H9 (cell line): ENCODE data around the gene GNAS-AS1. TPM values are rescaled to one million over a fixed set of nuclear protein-coding genes. Genes with fewer than 3 reads are reported as not detected.

Source experiments
- DNase-seq: peaks from one replicate; pipeline ENCODE4 v3.0.0-alpha.2; 2017
- H2AFZ ChIP-seq: one replicate; pipeline ENCODE4 v1.6.1; 2013; ENCODE audit warnings: mild to moderate bottlenecking, low read length, control low read depth, moderate library complexity
- H2AK5ac ChIP-seq: 2 replicates; pipeline ENCODE4 v1.6.1; 2013; ENCODE audit warnings: low read length, control low read depth, mixed read lengths; ENCODE audit not compliant: insufficient read length
- H2BK120ac ChIP-seq: one replicate; pipeline ENCODE4 v1.6.1; 2013; ENCODE audit warnings: low read depth, mild to moderate bottlenecking, low read length, control low read depth, inconsistent platforms; ENCODE audit not compliant: poor library complexity, severe bottlenecking
- H2BK12ac ChIP-seq: 2 replicates; pipeline ENCODE4 v1.6.1; 2013; ENCODE audit warnings: low read length, control low read depth, mixed read lengths, low read depth; ENCODE audit not compliant: insufficient read length
- H2BK15ac ChIP-seq: 2 replicates; pipeline ENCODE4 v1.6.1; 2013; ENCODE audit warnings: low read depth, low read length, control low read depth
- H2BK20ac ChIP-seq: one replicate; pipeline ENCODE4 v1.6.1; 2013; ENCODE audit warnings: low read depth, mild to moderate bottlenecking, low read length, control low read depth, inconsistent platforms; ENCODE audit not compliant: poor library complexity, severe bottlenecking
- H2BK5ac ChIP-seq: 2 replicates; pipeline ENCODE4 v1.6.1; 2013; ENCODE audit warnings: low read length, control low read depth, mixed read lengths; ENCODE audit not compliant: insufficient read length
- H3K14ac ChIP-seq: 2 replicates; pipeline ENCODE4 v1.6.1; 2013; ENCODE audit warnings: low read length, control low read depth; ENCODE audit not compliant: insufficient read depth
- H3K18ac ChIP-seq: 2 replicates; pipeline ENCODE4 v1.6.1; 2013; ENCODE audit warnings: low read depth, mild to moderate bottlenecking, mixed read lengths, low read length, control low read depth; ENCODE audit not compliant: insufficient read length
- H3K23ac ChIP-seq: 2 replicates; pipeline ENCODE4 v1.6.1; 2013; ENCODE audit warnings: low read length, control low read depth, mixed read lengths, low read depth; ENCODE audit not compliant: insufficient read length
- H3K23me2 ChIP-seq: 2 replicates; pipeline ENCODE4 v1.6.1; 2013; ENCODE audit warnings: low read depth, mild to moderate bottlenecking, mixed read lengths, low read length, control low read depth; ENCODE audit not compliant: insufficient read length, poor library complexity, severe bottlenecking
- H3K27ac ChIP-seq: 2 replicates; pipeline ENCODE4 v1.5.1; 2013; ENCODE audit warnings: low read length, control low read depth, mixed read lengths, low read depth; ENCODE audit not compliant: insufficient read length
- H3K27me3 ChIP-seq: 2 replicates; pipeline ENCODE4 v1.6.1; 2013; ENCODE audit warnings: low read length, control low read depth, inconsistent platforms; ENCODE audit not compliant: insufficient read depth
- H3K4ac ChIP-seq: 2 replicates; pipeline ENCODE4 v1.6.1; 2013; ENCODE audit warnings: low read depth, mild to moderate bottlenecking, control low read depth, inconsistent platforms, low read length, moderate library complexity
- H3K4me1 ChIP-seq: 2 replicates; pipeline ENCODE4 v1.6.1; 2013; ENCODE audit warnings: low read length, control low read depth, inconsistent platforms; ENCODE audit not compliant: insufficient read depth
- H3K4me2 ChIP-seq: 2 replicates; pipeline ENCODE4 v1.6.1; 2013; ENCODE audit warnings: low read length, control low read depth, mixed read lengths; ENCODE audit not compliant: insufficient read length, insufficient read depth
- H3K56ac ChIP-seq: 2 replicates; pipeline ENCODE4 v1.6.1; 2013; ENCODE audit warnings: low read depth, mild to moderate bottlenecking, mixed read lengths, low read length, control low read depth; ENCODE audit not compliant: insufficient read length
- H3K79me1 ChIP-seq: 2 replicates; pipeline ENCODE4 v1.6.1; 2013; ENCODE audit warnings: low read depth, mild to moderate bottlenecking, moderate library complexity, low read length, control low read depth, inconsistent platforms; ENCODE audit not compliant: insufficient read depth, poor library complexity, severe bottlenecking
- H3K79me2 ChIP-seq: 2 replicates; pipeline ENCODE4 v1.6.1; 2013; ENCODE audit warnings: low read length, control low read depth, inconsistent platforms; ENCODE audit not compliant: insufficient read depth
- H3K9ac ChIP-seq: 2 replicates; pipeline ENCODE4 v1.6.1; 2013; ENCODE audit warnings: low read length, control low read depth, mixed read lengths; ENCODE audit not compliant: insufficient read length; ENCODE audit errors: extremely low read depth
- H3K9me3 ChIP-seq: one replicate; pipeline ENCODE4 v1.6.1; 2013; ENCODE audit warnings: low read depth, low read length, inconsistent platforms; ENCODE audit not compliant: control insufficient read depth
- H3T11ph ChIP-seq: one replicate; pipeline ENCODE4 v1.6.1; 2013; ENCODE audit warnings: mild to moderate bottlenecking, low read length, control low read depth, inconsistent platforms
- H4K20me1 ChIP-seq: one replicate; pipeline ENCODE4 v1.6.1; 2013; ENCODE audit not compliant: control insufficient read depth, insufficient read length, insufficient read depth
- H4K5ac ChIP-seq: 2 replicates; pipeline ENCODE4 v1.6.1; 2013; ENCODE audit warnings: low read depth, mild to moderate bottlenecking, mixed read lengths, low read length, control low read depth; ENCODE audit not compliant: insufficient read length
- H4K8ac ChIP-seq: replicated peaks from 2 replicates; pipeline ENCODE4 v1.6.1; 2013; ENCODE audit warnings: low read length, control low read depth, mixed read lengths, low read depth; ENCODE audit not compliant: insufficient read length
- H4K91ac ChIP-seq: 2 replicates; pipeline ENCODE4 v1.6.1; 2013; ENCODE audit warnings: low read depth, mild to moderate bottlenecking, moderate library complexity, mixed read lengths, low read length, control low read depth; ENCODE audit not compliant: insufficient read length
- H3K27ac Mint-ChIP-seq, 3 experiments: 2 replicates in 2 of 3; 3 replicates in 1 of 3; pipeline ENCODE4 v1.8.0; 2020 to 2021; ENCODE audit warnings: mixed read lengths in 3 of 3, mild to moderate bottlenecking in 1 of 3, moderate library complexity in 1 of 3
- H3K27me3 Mint-ChIP-seq: 2 replicates; pipeline ENCODE4 v1.8.0; 2021; ENCODE audit warnings: low read depth, mild to moderate bottlenecking, moderate library complexity, mixed read lengths
- H3K36me3 Mint-ChIP-seq, 3 experiments: 2 replicates in 2 of 3; 3 replicates in 1 of 3; pipeline ENCODE4 v1.8.0; 2020 to 2021; ENCODE audit warnings: low read depth in 3 of 3, mixed read lengths in 3 of 3; ENCODE audit not compliant: insufficient read depth in 1 of 3
- H3K4me1 Mint-ChIP-seq, 2 experiments: 2 replicates each; pipeline ENCODE4 v1.8.0; 2020; ENCODE audit warnings: mixed read lengths in 2 of 2
- H3K4me3 Mint-ChIP-seq, 2 experiments: 2 replicates in 1 of 2; 3 replicates in 1 of 2; pipeline ENCODE4 v1.8.0; 2020 to 2021; ENCODE audit warnings: mild to moderate bottlenecking in 2 of 2, mixed read lengths in 2 of 2, moderate library complexity in 1 of 2
- H3K9me3 Mint-ChIP-seq, 2 experiments: 2 replicates in 1 of 2; 3 replicates in 1 of 2; pipeline ENCODE4 v1.8.0; 2020; ENCODE audit warnings: mild to moderate bottlenecking in 2 of 2, mixed read lengths in 2 of 2, moderate library complexity in 1 of 2
- WGBS: extraction: QIAGEN DNeasy Blood & Tissue Kit; methylation state at CpG from one replicate; pipeline ENCODE4 v1.1.7; 2013; ENCODE audit warnings: missing lambda C conversion rate, low lambda C conversion rate, mixed read lengths; ENCODE audit not compliant: insufficient read length; ENCODE audit errors: extremely low coverage; 5-methylcytosine and 5-hydroxymethylcytosine counted together
- total RNA-seq: library from RNA; stranded (reverse); gene quantifications from 2 replicates; pipeline ENCODE4 v1.2.1, GENCODE V29; 2021
- TF ChIP-seq, protein P1 (sequence below): fragments of 200-600 bp; sonication (generic); conservative IDR thresholded peaks from 3 replicates; pipeline ENCODE4 v1.8.0; 2021; ENCODE audit warnings: antibody characterized with exemption, mild to moderate bottlenecking

GNAS-AS1 gene
- total RNA-seq, 1 experiment from 2014 or later = 11.3 TPM

DNA sequence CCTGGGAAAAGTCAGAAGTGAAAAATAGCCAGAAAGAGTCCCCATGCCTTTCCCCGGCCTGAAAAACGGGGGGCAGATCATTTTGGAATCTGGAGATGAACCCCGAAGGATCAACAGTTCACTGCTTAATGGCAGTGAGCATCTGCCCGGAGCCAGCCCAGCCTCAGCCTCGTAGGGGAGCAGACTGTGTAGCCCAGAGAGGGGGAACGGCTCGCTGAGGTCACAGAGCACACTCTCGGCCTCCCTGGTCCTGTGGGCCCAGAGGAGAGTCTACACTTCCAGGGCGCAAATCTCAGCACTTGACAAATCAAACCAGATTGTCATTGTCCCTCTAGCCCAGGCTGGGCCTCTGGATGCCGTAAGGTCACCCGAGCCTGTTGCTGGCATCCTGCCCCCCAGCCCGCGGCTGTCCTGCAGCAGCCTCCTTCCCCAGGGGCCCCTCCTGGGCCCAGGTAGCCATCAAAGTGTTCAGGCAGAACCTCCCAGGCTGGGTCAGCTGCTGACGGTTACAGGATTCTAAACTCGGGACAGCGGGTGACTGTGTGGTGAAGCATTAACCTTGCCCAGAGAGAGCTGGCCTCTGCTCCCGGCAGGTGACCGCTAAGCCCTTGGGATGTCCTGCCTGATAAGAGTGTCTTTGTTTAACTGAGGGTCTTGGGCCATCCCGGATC lies 56.1 kb downstream of the GNAS-AS1 start:
- H3T11ph ChIP-seq = no peak overlapping the region
- no peak overlapping the region for H2BK12ac ChIP-seq
- H3K36me3 Mint-ChIP-seq = peaks cover 0 to 3% (median 0%) of the 10 kb centered on the region in 3 experiments; a peak in 1 of 7 replicates
- no peaks in the 10 kb centered on the region; a peak in 1 of 5 replicates for H3K9me3 Mint-ChIP-seq
- no peak overlapping the region for H2AFZ ChIP-seq
- no peak overlapping the region for H3K4me3 Mint-ChIP-seq
- TF ChIP-seq, protein P1, sequence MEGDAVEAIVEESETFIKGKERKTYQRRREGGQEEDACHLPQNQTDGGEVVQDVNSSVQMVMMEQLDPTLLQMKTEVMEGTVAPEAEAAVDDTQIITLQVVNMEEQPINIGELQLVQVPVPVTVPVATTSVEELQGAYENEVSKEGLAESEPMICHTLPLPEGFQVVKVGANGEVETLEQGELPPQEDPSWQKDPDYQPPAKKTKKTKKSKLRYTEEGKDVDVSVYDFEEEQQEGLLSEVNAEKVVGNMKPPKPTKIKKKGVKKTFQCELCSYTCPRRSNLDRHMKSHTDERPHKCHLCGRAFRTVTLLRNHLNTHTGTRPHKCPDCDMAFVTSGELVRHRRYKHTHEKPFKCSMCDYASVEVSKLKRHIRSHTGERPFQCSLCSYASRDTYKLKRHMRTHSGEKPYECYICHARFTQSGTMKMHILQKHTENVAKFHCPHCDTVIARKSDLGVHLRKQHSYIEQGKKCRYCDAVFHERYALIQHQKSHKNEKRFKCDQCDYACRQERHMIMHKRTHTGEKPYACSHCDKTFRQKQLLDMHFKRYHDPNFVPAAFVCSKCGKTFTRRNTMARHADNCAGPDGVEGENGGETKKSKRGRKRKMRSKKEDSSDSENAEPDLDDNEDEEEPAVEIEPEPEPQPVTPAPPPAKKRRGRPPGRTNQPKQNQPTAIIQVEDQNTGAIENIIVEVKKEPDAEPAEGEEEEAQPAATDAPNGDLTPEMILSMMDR = no peak
- peaks cover 10 to 47% of the 10 kb centered on the region in 2 experiments for H3K4me1 Mint-ChIP-seq
- no peak overlapping the region for H3K18ac ChIP-seq
- H4K5ac ChIP-seq = no peak overlapping the region
- no peaks in the 10 kb centered on the region for H3K27me3 ChIP-seq
- H3K14ac ChIP-seq = no peak overlapping the region
- H3K56ac ChIP-seq = no peak overlapping the region
- H2BK15ac ChIP-seq = no peak overlapping the region
- no peaks in the 10 kb centered on the region for H3K79me1 ChIP-seq
- H4K91ac ChIP-seq = no peak overlapping the region
- no peaks in the 10 kb centered on the region for H3K23me2 ChIP-seq
- WGBS = no CpG with 5 or more reads among the region's 19 CpGs
- H2BK120ac ChIP-seq = no peak overlapping the region
- H2BK5ac ChIP-seq = no peak overlapping the region
- no peak overlapping the region for H2BK20ac ChIP-seq
- no peak overlapping the region for H3K9ac ChIP-seq
- no peaks in the 10 kb centered on the region for H3K9me3 ChIP-seq
- no peak for DNase-seq
- H4K8ac ChIP-seq = no peak overlapping the region
- H3K27ac ChIP-seq = no peak overlapping the region
- no peaks in the 10 kb centered on the region; the same call in 1 of the 2 replicates for H3K4me1 ChIP-seq
- H3K4me2 ChIP-seq = no peak overlapping the region
- no peak overlapping the region for H3K23ac ChIP-seq
- H3K79me2 ChIP-seq = no peaks in the 10 kb centered on the region
- no peak overlapping the region for H2AK5ac ChIP-seq
- no peaks in the 10 kb centered on the region for H4K20me1 ChIP-seq
- H3K27ac Mint-ChIP-seq = peak overlapping the region in 1 of 3 experiments; percentile 27; a peak in 1 of 7 replicates
- H3K4ac ChIP-seq = no peak overlapping the region
- H3K27me3 Mint-ChIP-seq = peaks cover 11% of the 10 kb centered on the region
